OCI-LY1 (cell line): ENCODE results near the gene TCHH.

Experiments
- EZH2 ChIP-seq: fragments of 200-600 bp; sonication (generic), shearing (Covaris generic); IDR thresholded peaks from 2 replicates; pipeline ENCODE4 v1.8.0; 2017; ENCODE audit warnings: borderline replicate concordance, mixed run types, mild to moderate bottlenecking, antibody characterized with exemption, low read length, moderate library complexity, mixed read lengths
- TF ChIP-seq, protein P1 (sequence below): fragments of 200-600 bp; sonication (generic), shearing (Covaris generic); IDR thresholded peaks from 2 replicates; pipeline ENCODE4 v1.5.1; 2017; ENCODE audit warnings: mild to moderate bottlenecking, antibody characterized with exemption, low read length, moderate library complexity, mixed read lengths

DNA sequence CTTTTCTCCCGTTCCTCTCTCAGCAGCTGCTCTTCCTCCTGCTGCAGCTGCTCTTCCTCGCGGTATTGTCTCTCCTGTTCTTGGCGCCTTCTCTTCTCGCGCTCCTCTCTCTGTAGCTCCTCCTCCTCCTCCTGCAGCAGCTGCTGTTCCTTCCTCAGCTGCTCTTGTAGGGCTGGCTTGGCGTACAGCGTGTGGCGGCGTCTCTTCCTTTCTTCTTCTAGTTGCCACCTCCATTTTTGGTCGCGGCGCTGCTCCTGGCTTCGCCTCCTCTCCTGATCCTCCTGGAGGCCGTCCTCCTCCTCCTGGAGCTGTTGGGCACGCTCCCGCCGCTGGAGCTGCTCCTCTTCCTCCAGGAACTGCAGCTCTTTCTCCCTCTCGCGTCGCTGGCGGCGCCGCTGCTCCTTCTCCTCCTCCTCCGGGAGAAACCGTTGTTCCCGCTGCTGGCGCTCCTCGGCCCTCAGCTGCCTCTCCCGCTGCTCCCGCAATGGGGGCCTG lies 4.8 kb downstream of the TCHH start:
- TF ChIP-seq, protein P1, sequence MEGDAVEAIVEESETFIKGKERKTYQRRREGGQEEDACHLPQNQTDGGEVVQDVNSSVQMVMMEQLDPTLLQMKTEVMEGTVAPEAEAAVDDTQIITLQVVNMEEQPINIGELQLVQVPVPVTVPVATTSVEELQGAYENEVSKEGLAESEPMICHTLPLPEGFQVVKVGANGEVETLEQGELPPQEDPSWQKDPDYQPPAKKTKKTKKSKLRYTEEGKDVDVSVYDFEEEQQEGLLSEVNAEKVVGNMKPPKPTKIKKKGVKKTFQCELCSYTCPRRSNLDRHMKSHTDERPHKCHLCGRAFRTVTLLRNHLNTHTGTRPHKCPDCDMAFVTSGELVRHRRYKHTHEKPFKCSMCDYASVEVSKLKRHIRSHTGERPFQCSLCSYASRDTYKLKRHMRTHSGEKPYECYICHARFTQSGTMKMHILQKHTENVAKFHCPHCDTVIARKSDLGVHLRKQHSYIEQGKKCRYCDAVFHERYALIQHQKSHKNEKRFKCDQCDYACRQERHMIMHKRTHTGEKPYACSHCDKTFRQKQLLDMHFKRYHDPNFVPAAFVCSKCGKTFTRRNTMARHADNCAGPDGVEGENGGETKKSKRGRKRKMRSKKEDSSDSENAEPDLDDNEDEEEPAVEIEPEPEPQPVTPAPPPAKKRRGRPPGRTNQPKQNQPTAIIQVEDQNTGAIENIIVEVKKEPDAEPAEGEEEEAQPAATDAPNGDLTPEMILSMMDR: no peak
- no peak for TF ChIP-seq EZH2
